Measurements from ENCODE around the gene FEN1. TPM values are rescaled to one million over a fixed set of nuclear protein-coding genes. Genes with fewer than 3 reads are reported as not detected.

Gene FEN1
- total RNA-seq, 1 donor from 2014 or later = 130 TPM

DNA sequence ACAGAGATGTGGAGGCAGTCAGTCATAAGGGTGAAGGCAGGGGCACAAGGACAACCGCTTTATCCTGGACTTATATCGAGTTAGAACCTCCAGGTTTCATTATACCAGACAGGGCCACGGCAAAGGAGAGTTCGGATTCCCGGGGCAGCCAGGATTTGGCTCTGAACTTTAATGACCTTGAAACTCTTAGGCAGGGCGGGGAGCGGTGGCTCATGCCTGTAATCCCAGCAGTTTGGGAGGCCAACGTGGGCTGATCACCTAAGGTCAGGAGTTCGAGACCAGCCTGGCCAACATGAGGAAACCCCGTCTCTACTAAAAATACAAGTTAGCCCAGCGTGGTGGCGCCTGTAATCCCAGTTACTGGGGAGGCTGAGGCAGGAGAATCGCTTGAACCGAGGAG, 41.3 kb upstream of the FEN1 start:
- peaks cover 11% of the 10 kb centered on the region for H3K4me1 Mint-ChIP-seq (ENCODE audit: low read depth)
- no peaks in the 10 kb centered on the region for H3K9me3 Mint-ChIP-seq
- no peak for DNase-seq (ENCODE audit: low spot score)
- no peak overlapping the region for H3K4me3 Mint-ChIP-seq (ENCODE audit: low read depth)
- H3K27ac Mint-ChIP-seq = no peak overlapping the region
- intact Hi-C loops (cut with micrococcal nuclease) = loop anchor here (2.0 kb wide), 1 partner anchor 25 kb away; no protein-coding TSS in a partner anchor
- H3K27me3 Mint-ChIP-seq (ENCODE audit: low read depth) = peaks cover 27% of the 10 kb centered on the region
- no peaks in the 10 kb centered on the region for H3K36me3 Mint-ChIP-seq (ENCODE audit: low read depth)

DNA sequence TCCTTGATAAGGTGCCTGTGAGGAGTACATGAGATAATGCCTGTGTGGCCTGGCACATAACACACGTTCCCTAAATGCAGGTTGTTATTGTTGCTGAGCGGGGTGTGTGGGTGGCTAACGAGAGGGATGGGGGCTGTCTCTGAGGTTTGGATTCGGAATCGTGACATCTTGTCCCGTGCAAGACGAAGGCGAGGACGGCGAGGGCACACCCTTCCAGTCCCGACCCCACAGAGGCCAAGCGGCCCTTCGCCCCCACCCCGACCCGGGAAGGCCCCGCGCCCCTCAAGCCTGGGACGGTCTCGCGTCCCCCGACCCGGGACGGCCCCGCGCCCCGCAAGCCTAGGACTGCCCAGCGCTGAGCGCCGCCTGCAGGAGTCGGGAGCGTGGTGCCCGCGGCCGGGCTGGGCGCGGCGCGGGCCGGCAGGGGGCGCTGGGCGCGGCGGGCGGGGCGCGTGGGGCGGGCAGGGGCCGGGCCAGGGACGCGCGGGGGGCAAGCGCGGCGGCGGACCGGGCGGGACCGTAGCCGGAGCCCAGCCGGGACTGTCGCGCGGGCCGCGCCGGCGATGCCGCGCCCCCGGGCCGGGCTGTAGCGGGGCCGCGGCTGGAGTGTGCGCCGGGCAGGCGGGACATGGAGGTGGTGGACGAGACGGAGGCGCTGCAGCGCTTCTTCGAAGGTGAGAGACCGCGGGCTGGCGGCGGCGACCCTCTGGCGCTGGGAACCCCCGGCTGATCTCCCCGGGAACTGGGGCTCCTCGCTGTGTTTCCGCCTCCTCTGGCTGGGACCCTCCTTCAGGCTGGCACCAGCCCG, 40.4 kb upstream of the FEN1 start, which contains the start of gene MYRF:
Gene MYRF (plus strand): TSS at position 520 of the 808 bp plus-strand sequence. CDS start 109 bp downstream, at position 629.
- peak within 1 kb of the TSS; percentile 72 for H3K4me3 Mint-ChIP-seq (ENCODE audit: low read depth)
- intact Hi-C loops (cut with micrococcal nuclease) = no loop called here

GRCh38 chr11:61752925-61753521, 39.7 kb upstream of the FEN1 start:
- DNase-seq (ENCODE audit: low spot score) = no peak
- Mint-ChIP-seq H3K9me3 (no peaks in the 10 kb centered on the region), H3K4me3 (ENCODE audit: low read depth) (peak overlapping the region; percentile 72), H3K4me1 (ENCODE audit: low read depth) (peaks cover 13% of the 10 kb centered on the region), H3K27me3 (ENCODE audit: low read depth) (peaks cover 27% of the 10 kb centered on the region), H3K36me3 (ENCODE audit: low read depth) (no peaks in the 10 kb centered on the region), H3K27ac (no peak overlapping the region)
- intact Hi-C loops (cut with micrococcal nuclease) = no loop called here

More for the DNA sequence above, 40.4 kb upstream of the FEN1 start, which contains the start of gene MYRF:
- Mint-ChIP-seq H3K9me3 (no peaks in the 10 kb centered on the region), H3K27ac (no peak within 1 kb of the TSS), H3K36me3 (ENCODE audit: low read depth) (no peaks in the 10 kb centered on the region), H3K4me1 (ENCODE audit: low read depth) (peaks cover 13% of the 10 kb centered on the region), H3K27me3 (ENCODE audit: low read depth) (peaks cover 27% of the 10 kb centered on the region)
- DNase-seq (ENCODE audit: low spot score) = peak; percentile 46

- H3K4me1 Mint-ChIP-seq (ENCODE audit: low read depth) = peaks cover 13% of the 10 kb centered on the region
- no peak for DNase-seq (ENCODE audit: low spot score)
- peak overlapping the region; percentile 72 for H3K4me3 Mint-ChIP-seq (ENCODE audit: low read depth)
- no peaks in the 10 kb centered on the region for H3K36me3 Mint-ChIP-seq (ENCODE audit: low read depth)
- no peaks in the 10 kb centered on the region for H3K9me3 Mint-ChIP-seq
- peaks cover 27% of the 10 kb centered on the region for H3K27me3 Mint-ChIP-seq (ENCODE audit: low read depth)
- intact Hi-C loops (cut with micrococcal nuclease) = no loop called here
- H3K27ac Mint-ChIP-seq = no peak overlapping the region
Observed at GRCh38 chr11:61753672-61754071, 39.0 kb upstream of the FEN1 start.

DNA sequence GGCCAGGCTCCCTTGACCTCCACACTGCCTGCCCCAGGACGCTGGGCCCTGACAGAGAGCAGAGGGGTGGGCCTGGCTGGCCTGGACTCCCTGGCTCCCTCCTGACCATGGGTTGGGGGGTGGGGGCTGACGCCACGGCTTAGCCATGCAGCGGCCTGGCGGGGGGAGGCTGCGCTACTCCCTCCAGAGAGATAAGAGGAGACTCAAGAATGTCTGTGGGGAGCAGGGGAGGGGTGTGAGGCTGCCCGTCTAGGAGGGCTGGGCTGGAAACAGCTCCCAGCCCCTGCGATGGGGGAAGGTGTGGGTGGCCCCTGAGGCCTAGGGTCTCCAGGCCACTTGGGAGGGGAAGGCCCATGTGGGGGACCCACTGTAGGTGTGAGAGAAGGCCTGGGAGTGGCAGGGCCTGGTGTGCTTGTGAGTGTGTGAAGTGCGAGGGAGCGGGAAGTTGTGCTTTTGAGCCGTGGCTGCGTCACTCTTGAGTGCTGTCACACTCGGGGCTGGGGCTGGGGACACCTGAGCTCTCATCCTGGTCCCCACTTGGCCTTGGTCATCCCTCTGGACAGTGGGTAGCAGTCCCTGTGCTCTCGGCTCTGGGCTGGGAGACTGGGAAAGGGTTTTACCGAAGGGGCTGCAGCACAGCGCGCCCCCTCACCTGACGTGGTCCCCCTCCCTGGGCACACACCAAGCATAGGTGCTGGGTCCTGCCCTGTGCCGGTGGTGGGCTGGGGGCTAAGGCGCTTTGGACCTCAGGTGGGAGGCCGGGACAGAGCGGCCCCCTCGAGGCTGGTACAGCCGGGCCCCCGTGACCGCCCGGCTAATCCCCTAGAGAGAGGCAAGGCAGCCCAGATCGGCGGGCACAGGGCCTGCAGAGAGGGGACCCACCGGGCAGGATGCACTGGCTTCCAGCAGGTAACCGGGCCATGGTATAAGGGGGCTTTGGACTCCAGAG, 37.9 kb upstream of the FEN1 start:
- Mint-ChIP-seq H3K27me3 (ENCODE audit: low read depth) (peaks cover 23% of the 10 kb centered on the region), H3K4me3 (ENCODE audit: low read depth) (no peak overlapping the region), H3K27ac (no peak overlapping the region), H3K4me1 (ENCODE audit: low read depth) (peaks cover 13% of the 10 kb centered on the region), H3K36me3 (ENCODE audit: low read depth) (no peaks in the 10 kb centered on the region), H3K9me3 (no peaks in the 10 kb centered on the region)
- intact Hi-C loops (cut with micrococcal nuclease) = no loop called here
- DNase-seq (ENCODE audit: low spot score) = no peak

- Mint-ChIP-seq H3K36me3 (ENCODE audit: low read depth) (no peaks in the 10 kb centered on the region), H3K9me3 (no peaks in the 10 kb centered on the region), H3K4me1 (ENCODE audit: low read depth) (peaks cover 11% of the 10 kb centered on the region)
Observed at GRCh38 chr11:61756147-61756451, 36.6 kb upstream of the FEN1 start.

DNA sequence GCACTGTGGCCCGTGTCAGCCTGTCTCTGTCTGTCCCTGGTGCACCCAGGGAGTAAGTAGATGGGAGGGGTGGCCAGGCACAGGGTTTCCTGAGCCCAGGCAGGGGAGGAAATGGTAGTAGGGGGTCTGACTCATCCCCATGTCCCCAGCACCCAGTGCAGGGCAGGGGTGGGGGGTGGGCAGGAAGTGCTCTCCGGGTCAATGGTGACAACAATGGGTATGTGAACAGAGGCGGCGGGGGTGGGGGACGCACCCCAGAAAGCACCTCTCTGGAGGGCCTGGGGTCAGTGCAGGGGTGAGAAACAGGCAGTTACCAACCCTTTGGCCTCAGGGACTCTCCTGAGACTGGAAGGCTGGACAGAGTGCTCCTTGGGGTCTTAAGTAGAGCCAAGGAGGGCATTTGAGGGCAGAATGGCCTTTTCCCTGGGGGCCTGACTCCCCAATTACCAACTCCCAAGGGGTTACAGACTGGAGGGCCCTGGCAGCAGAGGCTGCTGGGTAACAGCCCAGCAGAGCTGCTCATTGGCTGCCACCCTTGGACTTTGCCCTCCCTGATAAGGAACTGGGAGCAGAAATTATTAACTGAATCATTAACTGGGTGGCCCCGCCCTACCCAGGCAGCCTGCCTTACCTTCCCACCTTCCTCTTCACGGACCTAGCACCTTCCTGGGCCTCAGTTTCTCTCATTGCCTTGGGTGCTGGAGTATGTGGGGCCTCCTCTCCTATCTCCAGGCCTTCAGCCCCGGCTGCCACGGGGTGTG, 36.1 kb upstream of the FEN1 start:
- Mint-ChIP-seq H3K36me3 (ENCODE audit: low read depth) (no peaks in the 10 kb centered on the region), H3K9me3 (no peaks in the 10 kb centered on the region), H3K27ac (peak overlapping the region; percentile 55), H3K4me3 (ENCODE audit: low read depth) (no peak overlapping the region), H3K4me1 (ENCODE audit: low read depth) (peaks cover 10% of the 10 kb centered on the region), H3K27me3 (ENCODE audit: low read depth) (peaks cover 15% of the 10 kb centered on the region)
- intact Hi-C loops (cut with micrococcal nuclease) = no loop called here
- no peak for DNase-seq (ENCODE audit: low spot score)

More at GRCh38 chr11:61756147-61756451, 36.6 kb upstream of the FEN1 start:
- intact Hi-C loops (cut with micrococcal nuclease) = no loop called here
- Mint-ChIP-seq H3K27me3 (ENCODE audit: low read depth) (peaks cover 17% of the 10 kb centered on the region), H3K27ac (no peak overlapping the region), H3K4me3 (ENCODE audit: low read depth) (no peak overlapping the region)
- DNase-seq (ENCODE audit: low spot score) = no peak

GRCh38 chr11:61757213-61757862, 35.4 kb upstream of the FEN1 start:
- no peaks in the 10 kb centered on the region for H3K36me3 Mint-ChIP-seq (ENCODE audit: low read depth)
- H3K4me1 Mint-ChIP-seq (ENCODE audit: low read depth) = peaks cover 10% of the 10 kb centered on the region
- no peaks in the 10 kb centered on the region for H3K9me3 Mint-ChIP-seq
- no peak for DNase-seq (ENCODE audit: low spot score)
- peaks cover 11% of the 10 kb centered on the region for H3K27me3 Mint-ChIP-seq (ENCODE audit: low read depth)
- intact Hi-C loops (cut with micrococcal nuclease) = no loop called here
- no peak overlapping the region for H3K27ac Mint-ChIP-seq
- no peak overlapping the region for H3K4me3 Mint-ChIP-seq (ENCODE audit: low read depth)

- Mint-ChIP-seq H3K9me3 (no peaks in the 10 kb centered on the region), H3K4me1 (ENCODE audit: low read depth) (peaks cover 5% of the 10 kb centered on the region), H3K27me3 (ENCODE audit: low read depth) (no peaks in the 10 kb centered on the region), H3K4me3 (ENCODE audit: low read depth) (no peak overlapping the region), H3K27ac (no peak overlapping the region), H3K36me3 (ENCODE audit: low read depth) (no peaks in the 10 kb centered on the region)
- intact Hi-C loops (cut with micrococcal nuclease) = no loop called here
- no peak for DNase-seq (ENCODE audit: low spot score)
Observed at GRCh38 chr11:61760946-61761345, 31.8 kb upstream of the FEN1 start.

DNA sequence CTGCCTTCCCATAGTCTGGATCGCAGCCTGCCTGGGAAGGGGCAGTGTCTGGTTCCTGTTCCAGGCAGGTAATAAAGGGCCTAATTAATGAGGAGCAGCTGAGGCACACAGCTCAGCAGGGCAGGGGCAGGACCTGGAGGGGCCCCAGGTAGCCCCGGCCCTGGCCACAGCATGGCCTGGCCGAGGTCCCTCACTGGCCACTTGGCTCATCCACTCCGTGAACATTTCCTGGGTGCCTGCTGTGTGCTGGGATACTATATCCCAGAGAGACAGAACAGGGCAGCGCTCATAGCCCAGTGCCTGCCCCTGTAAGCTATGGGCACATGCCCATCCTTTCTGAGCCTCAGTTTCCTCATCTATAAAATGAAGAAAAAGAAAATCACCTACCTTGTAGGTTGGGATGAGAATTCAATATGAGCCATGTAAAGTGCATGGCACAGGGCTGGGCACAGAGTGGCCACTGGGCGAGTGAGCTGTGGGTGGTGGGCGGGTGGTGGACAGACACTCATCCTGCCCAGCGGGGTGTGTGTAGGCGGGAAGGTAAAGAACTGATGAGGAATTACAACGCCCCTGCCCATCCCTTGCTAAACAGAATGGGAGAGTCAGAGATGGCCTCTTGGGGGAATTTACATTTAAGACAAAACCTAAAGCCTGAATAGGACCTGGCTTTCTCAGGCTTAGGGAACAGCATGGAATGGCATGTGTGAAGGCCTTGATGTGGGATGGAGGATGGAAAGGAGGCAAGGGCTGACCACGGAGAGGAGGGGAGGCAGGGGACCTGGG, 31.1 kb upstream of the FEN1 start:
- H3K4me3 Mint-ChIP-seq (ENCODE audit: low read depth) = no peak overlapping the region
- intact Hi-C loops (cut with micrococcal nuclease) = no loop called here
- no peaks in the 10 kb centered on the region for H3K27me3 Mint-ChIP-seq (ENCODE audit: low read depth)
- peaks cover under 1% of the 10 kb centered on the region for H3K4me1 Mint-ChIP-seq (ENCODE audit: low read depth)
- DNase-seq (ENCODE audit: low spot score) = no peak
- no peaks in the 10 kb centered on the region for H3K9me3 Mint-ChIP-seq
- H3K36me3 Mint-ChIP-seq (ENCODE audit: low read depth) = no peaks in the 10 kb centered on the region
- no peak overlapping the region for H3K27ac Mint-ChIP-seq

DNA sequence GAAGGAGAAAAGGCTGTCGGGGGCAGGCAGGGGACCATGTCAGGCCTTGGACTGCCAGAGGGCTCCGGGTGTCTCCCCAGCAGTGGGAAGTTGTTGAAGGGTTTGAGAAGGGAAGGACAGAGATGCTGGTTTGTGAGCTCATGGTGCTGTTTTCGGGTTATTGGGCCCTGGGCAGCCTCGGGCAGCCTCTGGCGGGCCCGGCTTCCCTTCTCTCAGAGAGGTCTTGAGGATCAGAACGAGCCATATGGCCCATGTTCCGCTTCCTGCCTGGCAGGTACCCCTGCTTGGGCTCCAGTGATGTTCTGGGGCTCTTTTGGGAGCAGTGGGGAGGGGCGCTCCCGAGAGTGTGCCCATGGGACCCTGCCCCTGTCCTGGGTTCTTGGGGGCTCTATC, 30.5 kb upstream of the FEN1 start:
- Mint-ChIP-seq H3K9me3 (no peaks in the 10 kb centered on the region), H3K36me3 (ENCODE audit: low read depth) (no peaks in the 10 kb centered on the region), H3K27ac (no peak overlapping the region), H3K4me1 (ENCODE audit: low read depth) (no peaks in the 10 kb centered on the region), H3K4me3 (ENCODE audit: low read depth) (no peak overlapping the region), H3K27me3 (ENCODE audit: low read depth) (no peaks in the 10 kb centered on the region)
- intact Hi-C loops (cut with micrococcal nuclease) = no loop called here
- DNase-seq (ENCODE audit: low spot score) = no peak

Measured in activated T-helper 2 cell treated with anti-CD3 and anti-CD28 coated beads, Interferon-gamma antibody, Interleukin-2, Interleukin-4, amounts not matched to agents 10 μg/mL and 5 μg/mL and 100 μg/mL, durations not matched to agents 14 hours and 24 hours and 36 hours (primary cell).